Right kidney (tissue), 1 donor: ENCODE data around the gene SPDL1.
A peak's percentile ranks its signal among the peaks of the same experiment; 100 is the strongest.

ENCODE experiments used
- DNase-seq: peaks from one replicate; pipeline ENCODE4 v3.0.0-alpha.2; 2016

The SPDL1 gene

GRCh38 chr5:169629847-169630548, 46.4 kb downstream of the SPDL1 start:
- DNase-seq: no peak

- DNase-seq: no peak
Observed at GRCh38 chr5:169631360-169631759, 47.8 kb downstream of the SPDL1 start.

GRCh38 chr5:169632946-169633345, 49.4 kb downstream of the SPDL1 start:
- DNase-seq: no peak

GRCh38 chr5:169634606-169635005, 51.0 kb downstream of the SPDL1 start:
- DNase-seq: no peak

- no peak for DNase-seq
Observed at GRCh38 chr5:169635936-169636335, 52.4 kb downstream of the SPDL1 start.

- DNase-seq: no peak
Observed at GRCh38 chr5:169636477-169637084, 53.0 kb downstream of the SPDL1 start.

- DNase-seq: no peak
Observed at GRCh38 chr5:169637085-169637548, 53.5 kb downstream of the SPDL1 start, which contains the start of gene DOCK2. Gene DOCK2 (plus strand): TSS chr5:169637275. CDS start chr5:169637327, 52 bp downstream.

GRCh38 chr5:169637549-169638121, 54.1 kb downstream of the SPDL1 start:
- no peak for DNase-seq

- DNase-seq: peak; percentile 17
Observed at GRCh38 chr5:169641253-169641652, 57.7 kb downstream of the SPDL1 start.

- DNase-seq: no peak
Observed at GRCh38 chr5:169646856-169647255, 63.3 kb downstream of the SPDL1 start.

GRCh38 chr5:169647566-169647965, 64.0 kb downstream of the SPDL1 start:
- DNase-seq: peak; percentile 9

GRCh38 chr5:169648725-169649310, 65.2 kb downstream of the SPDL1 start:
- no peak for DNase-seq

- no peak for DNase-seq
Observed at GRCh38 chr5:169649486-169649885, 65.9 kb downstream of the SPDL1 start.

GRCh38 chr5:169650701-169651331, 67.2 kb downstream of the SPDL1 start:
- DNase-seq: no peak

- DNase-seq: no peak
Observed at GRCh38 chr5:169651526-169651925, 68.0 kb downstream of the SPDL1 start.

GRCh38 chr5:169652057-169652456, 68.5 kb downstream of the SPDL1 start:
- DNase-seq: no peak

- no peak for DNase-seq
Observed at GRCh38 chr5:169653091-169653490, 69.5 kb downstream of the SPDL1 start.
